ENCODE data around the gene BRICD5. TPM values are rescaled to one million over a fixed set of nuclear protein-coding genes. Genes with fewer than 3 reads are reported as not detected.

Gene BRICD5
- total and polyA plus RNA-seq, 2 of the 13 experiments (the other 11 are each of a cell fraction or from before 2014, with no cell fraction given) = 1.6 to 5.8 TPM

- TF ChIP-seq ZFP62 (CRISPR knock-in tag; IDR thresholded peaks at IDR 0.05) = no peak
- TF ChIP-seq E2F5 (CRISPR knock-in tag; conservative IDR thresholded peaks at IDR 0.05) = no peak
- TF ChIP-seq ZSCAN9 (CRISPR knock-in tag; IDR thresholded peaks at IDR 0.05; ENCODE audit: borderline replicate concordance) = no peak
- no peak for TF ChIP-seq ZBTB14 (CRISPR knock-in tag; IDR thresholded peaks at IDR 0.05)
- no peak for TF ChIP-seq TMF1 (CRISPR knock-in tag; IDR thresholded peaks at IDR 0.05; ENCODE audit: low read depth)
- TF ChIP-seq ZNF556 (CRISPR knock-in tag; IDR thresholded peaks at IDR 0.05; ENCODE audit: borderline replicate concordance) = no peak
- no peak for TF ChIP-seq SNAI1 (CRISPR knock-in tag; IDR thresholded peaks at IDR 0.05; ENCODE audit: borderline replicate concordance)
- no peak for TF ChIP-seq ETV5 (CRISPR knock-in tag; IDR thresholded peaks at IDR 0.05; ENCODE audit: borderline replicate concordance)
- TF ChIP-seq ZNF407 (CRISPR knock-in tag; IDR thresholded peaks at IDR 0.05; ENCODE audit: not compliant biosample characterization) = no peak
- TF ChIP-seq MZF1 (CRISPR knock-in tag; IDR thresholded peaks at IDR 0.05; ENCODE audit: borderline replicate concordance) = no peak
- no peak for TF ChIP-seq ZSCAN30 (CRISPR knock-in tag; IDR thresholded peaks at IDR 0.05)
- no peak for TF ChIP-seq ZKSCAN1 (IDR thresholded peaks at IDR 0.05; ENCODE audit: low read length)
- peak; percentile 55; the same call in 1 of the 2 replicates for TF ChIP-seq HNF1B (CRISPR knock-in tag; IDR thresholded peaks at IDR 0.05)
- no peak for TF ChIP-seq PCBP2 (optimal IDR thresholded peaks at IDR 0.05; ENCODE audit: low read depth, low read length, poor library complexity, severe bottlenecking)
- no peak for TF ChIP-seq ATF2 (CRISPR knock-in tag; IDR thresholded peaks at IDR 0.05)
- no peak for TF ChIP-seq SNAPC5 (CRISPR knock-in tag; IDR thresholded peaks at IDR 0.05; ENCODE audit: borderline replicate concordance)
- TF ChIP-seq IKZF1 (IDR thresholded peaks at IDR 0.05) = no peak
Observed at GRCh38 chr16:2194852-2195321, 15.8 kb downstream of the BRICD5 start (continued).
